ENCODE results near the gene SETD3. TPM values are rescaled to one million over a fixed set of nuclear protein-coding genes. Genes with fewer than 3 reads are reported as not detected.

The SETD3 gene
- total and polyA plus RNA-seq, 4 donors, result 36.4 to 60.9 (median 49.7) TPM

DNA sequence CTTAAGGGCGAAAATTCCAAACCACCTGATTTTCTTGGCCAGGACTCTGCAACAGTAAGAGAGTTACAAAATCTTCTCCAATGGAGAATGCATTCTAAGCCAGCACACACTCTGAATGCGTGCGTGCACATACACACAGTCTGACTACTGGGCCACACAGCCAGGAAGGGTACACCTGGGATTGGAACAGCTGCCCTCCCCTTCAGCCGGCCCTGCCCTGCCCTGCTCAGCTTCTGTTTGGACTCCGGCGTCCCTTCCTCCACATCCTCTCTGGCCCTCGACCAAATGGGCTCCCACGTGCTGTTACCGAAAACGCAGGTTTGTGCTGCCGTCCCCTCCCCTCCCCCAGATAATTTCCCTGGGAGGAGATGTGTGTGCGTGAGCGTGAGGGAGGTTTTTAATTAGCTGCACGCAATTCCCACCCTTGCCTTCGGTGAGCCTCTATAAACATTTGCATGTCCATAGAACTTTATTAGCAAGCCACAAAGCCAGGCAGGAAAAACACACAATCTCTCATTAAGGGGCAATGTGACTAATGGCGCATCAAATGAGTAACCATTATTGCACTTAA, 43.5 kb upstream of the SETD3 start:
- Histone ChIP-seq H3K36me3 (ENCODE audit: control insufficient read depth in 4 of 4, insufficient read depth in 4 of 4, low read length in 4 of 4) (peaks cover 0 to 2% (median 0%) of the 10 kb centered on the region in 4 donors), H3K4me3 (no peak overlapping the region), H3K27ac (ENCODE audit: low read depth in 1 of 2, low read length in 1 of 2) (no peak overlapping the region), H3K9me3 (ENCODE audit: control insufficient read depth in 4 of 4, insufficient read depth in 3 of 4, low read length in 3 of 4) (peaks cover 0 to 2% (median 0%) of the 10 kb centered on the region in 4 donors), H3K27me3 (ENCODE audit: control insufficient read depth in 3 of 3, insufficient read depth in 3 of 3, low read length in 2 of 3) (no peaks in the 10 kb centered on the region), H3K4me1 (ENCODE audit: control insufficient read depth in 5 of 5, insufficient read depth in 5 of 5, low read length in 5 of 5) (peaks cover 0 to 25% (median 13%) of the 10 kb centered on the region in 5 donors), H3K9ac (ENCODE audit: insufficient read depth in 1 of 2, low read length in 2 of 2) (no peak overlapping the region)
- WGBS, 2 donors, result 55 to 85% methylated on average over 16 of the region's 16 CpGs
- ATAC-seq (ENCODE audit: insufficient read depth, low FRiP score) (no peak), DNase-seq (no peak)
- TF ChIP-seq, protein P1, sequence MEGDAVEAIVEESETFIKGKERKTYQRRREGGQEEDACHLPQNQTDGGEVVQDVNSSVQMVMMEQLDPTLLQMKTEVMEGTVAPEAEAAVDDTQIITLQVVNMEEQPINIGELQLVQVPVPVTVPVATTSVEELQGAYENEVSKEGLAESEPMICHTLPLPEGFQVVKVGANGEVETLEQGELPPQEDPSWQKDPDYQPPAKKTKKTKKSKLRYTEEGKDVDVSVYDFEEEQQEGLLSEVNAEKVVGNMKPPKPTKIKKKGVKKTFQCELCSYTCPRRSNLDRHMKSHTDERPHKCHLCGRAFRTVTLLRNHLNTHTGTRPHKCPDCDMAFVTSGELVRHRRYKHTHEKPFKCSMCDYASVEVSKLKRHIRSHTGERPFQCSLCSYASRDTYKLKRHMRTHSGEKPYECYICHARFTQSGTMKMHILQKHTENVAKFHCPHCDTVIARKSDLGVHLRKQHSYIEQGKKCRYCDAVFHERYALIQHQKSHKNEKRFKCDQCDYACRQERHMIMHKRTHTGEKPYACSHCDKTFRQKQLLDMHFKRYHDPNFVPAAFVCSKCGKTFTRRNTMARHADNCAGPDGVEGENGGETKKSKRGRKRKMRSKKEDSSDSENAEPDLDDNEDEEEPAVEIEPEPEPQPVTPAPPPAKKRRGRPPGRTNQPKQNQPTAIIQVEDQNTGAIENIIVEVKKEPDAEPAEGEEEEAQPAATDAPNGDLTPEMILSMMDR (IDR thresholded peaks at IDR 0.05; ENCODE audit: control extremely low read depth, extremely low read depth), result no peak

DNA sequence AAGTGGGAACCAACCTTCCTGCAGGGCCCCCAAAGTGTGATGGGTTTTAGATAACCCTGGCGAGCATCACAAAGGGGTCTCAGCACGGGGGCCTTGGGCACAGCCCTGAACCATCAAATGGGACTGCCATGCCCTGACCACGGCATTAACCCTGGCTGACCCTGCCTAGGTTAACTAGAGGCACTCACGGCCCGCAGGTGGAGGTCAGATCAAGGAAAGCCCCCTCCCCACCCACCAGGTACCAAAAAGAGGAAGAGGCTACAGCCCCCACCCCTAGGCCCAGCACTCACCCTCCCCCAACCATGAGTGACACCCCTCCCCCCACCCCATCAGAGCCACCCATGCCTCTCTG, 43.0 kb upstream of the SETD3 start:
- Histone ChIP-seq H3K4me1 (ENCODE audit: control insufficient read depth in 5 of 5, insufficient read depth in 5 of 5, low read length in 5 of 5) (peaks cover 0 to 25% (median 13%) of the 10 kb centered on the region in 5 donors), H3K27ac (ENCODE audit: low read depth in 1 of 2, low read length in 1 of 2) (no peak overlapping the region), H3K27me3 (ENCODE audit: control insufficient read depth in 3 of 3, insufficient read depth in 3 of 3, low read length in 2 of 3) (no peaks in the 10 kb centered on the region), H3K4me3 (no peak overlapping the region), H3K9me3 (ENCODE audit: control insufficient read depth in 4 of 4, insufficient read depth in 3 of 4, low read length in 3 of 4) (peaks cover 0 to 2% (median 0%) of the 10 kb centered on the region in 4 donors), H3K36me3 (ENCODE audit: control insufficient read depth in 4 of 4, insufficient read depth in 4 of 4, low read length in 4 of 4) (peaks cover 0 to 2% (median 0%) of the 10 kb centered on the region in 4 donors), H3K9ac (ENCODE audit: insufficient read depth in 1 of 2, low read length in 2 of 2) (no peak overlapping the region)
- 82 to 84% methylated on average over 5 of the region's 5 CpGs for WGBS, 2 donors
- TF ChIP-seq, protein P1 (IDR thresholded peaks at IDR 0.05; ENCODE audit: control extremely low read depth, extremely low read depth), result no peak
- no peak for ATAC-seq (ENCODE audit: insufficient read depth, low FRiP score)
- no peak for DNase-seq

GRCh38 chr14:99522934-99523703, 42.5 kb upstream of the SETD3 start:
- H3K27ac ChIP-seq (ENCODE audit: low read depth in 1 of 2, low read length in 1 of 2), result no peak overlapping the region
- no peaks in the 10 kb centered on the region for H3K27me3 ChIP-seq (ENCODE audit: control insufficient read depth in 3 of 3, insufficient read depth in 3 of 3, low read length in 2 of 3)
- ATAC-seq (ENCODE audit: insufficient read depth, low FRiP score) (no peak), DNase-seq (peak; percentile 44 to 64 (median 59))
- peaks cover 0 to 25% (median 14%) of the 10 kb centered on the region in 5 donors for H3K4me1 ChIP-seq (ENCODE audit: control insufficient read depth in 5 of 5, insufficient read depth in 5 of 5, low read length in 5 of 5)
- no peak overlapping the region for H3K9ac ChIP-seq (ENCODE audit: insufficient read depth in 1 of 2, low read length in 2 of 2)
- 64 to 77% methylated on average over 14 of the region's 14 CpGs for WGBS, 2 donors
- TF ChIP-seq, protein P1 (IDR thresholded peaks at IDR 0.05; ENCODE audit: control extremely low read depth, extremely low read depth), result no peak
- H3K9me3 ChIP-seq (ENCODE audit: control insufficient read depth in 4 of 4, insufficient read depth in 3 of 4, low read length in 3 of 4), result peaks cover 0 to 2% (median 0%) of the 10 kb centered on the region in 4 donors
- H3K36me3 ChIP-seq (ENCODE audit: control insufficient read depth in 4 of 4, insufficient read depth in 4 of 4, low read length in 4 of 4), result peaks cover 0 to 2% (median 0%) of the 10 kb centered on the region in 4 donors
- no peak overlapping the region for H3K4me3 ChIP-seq

All from lung (tissue), 12 donors.